Measurements from ENCODE around the gene ZMIZ1.
A peak's percentile ranks its signal among the peaks of the same experiment; 100 is the strongest.

Gene ZMIZ1

GRCh38 chr10:79192677-79193003, 123.9 kb downstream of the ZMIZ1 start:
- TF ChIP-seq CTCF (conservative IDR thresholded peaks at IDR 0.05; ENCODE audit: low read depth, low read length), result no peak
- no peak overlapping the region for H3K4me3 ChIP-seq (ENCODE audit: low read length)

DNA sequence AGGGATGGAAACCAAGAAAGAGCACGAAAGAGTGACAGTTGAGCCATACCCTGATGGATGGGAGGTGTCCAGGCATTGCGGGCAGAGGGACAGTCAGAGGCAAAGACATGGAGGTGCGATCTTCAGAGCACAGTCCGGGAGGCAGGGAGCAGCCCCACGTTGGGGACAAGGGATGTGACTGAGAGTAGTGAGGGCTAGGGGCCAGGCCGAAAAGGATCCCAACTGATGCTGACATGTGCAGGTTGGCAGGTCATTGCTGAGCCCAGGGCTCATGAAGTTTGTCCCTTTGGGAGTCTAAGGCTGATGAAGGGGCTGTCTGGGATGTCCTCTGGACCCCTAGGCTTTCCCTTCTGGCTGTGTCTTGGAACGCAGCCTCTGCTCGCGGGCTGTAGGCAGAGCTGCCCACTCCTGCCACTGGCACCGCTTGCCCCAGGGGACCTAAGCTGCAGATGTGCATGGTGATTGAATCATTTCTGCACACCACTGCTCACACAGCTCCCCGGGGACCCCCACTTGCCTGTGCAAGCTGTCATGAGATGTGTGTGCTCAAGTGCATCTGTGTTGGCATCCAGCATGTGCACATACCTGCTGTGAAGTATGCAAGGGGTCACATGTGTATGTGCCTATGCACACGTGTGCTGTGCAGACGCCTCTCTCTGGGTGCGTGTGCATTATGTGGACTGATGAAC, 125.1 kb downstream of the ZMIZ1 start:
- H3K4me3 ChIP-seq (ENCODE audit: low read length), result no peak overlapping the region
- no peak for DNase-seq (ENCODE audit: low read depth)
- no peak for TF ChIP-seq CTCF (conservative IDR thresholded peaks at IDR 0.05; ENCODE audit: low read depth, low read length)

More at GRCh38 chr10:79192677-79193003, 123.9 kb downstream of the ZMIZ1 start:
- DNase-seq (ENCODE audit: low read depth), result no peak

DNA sequence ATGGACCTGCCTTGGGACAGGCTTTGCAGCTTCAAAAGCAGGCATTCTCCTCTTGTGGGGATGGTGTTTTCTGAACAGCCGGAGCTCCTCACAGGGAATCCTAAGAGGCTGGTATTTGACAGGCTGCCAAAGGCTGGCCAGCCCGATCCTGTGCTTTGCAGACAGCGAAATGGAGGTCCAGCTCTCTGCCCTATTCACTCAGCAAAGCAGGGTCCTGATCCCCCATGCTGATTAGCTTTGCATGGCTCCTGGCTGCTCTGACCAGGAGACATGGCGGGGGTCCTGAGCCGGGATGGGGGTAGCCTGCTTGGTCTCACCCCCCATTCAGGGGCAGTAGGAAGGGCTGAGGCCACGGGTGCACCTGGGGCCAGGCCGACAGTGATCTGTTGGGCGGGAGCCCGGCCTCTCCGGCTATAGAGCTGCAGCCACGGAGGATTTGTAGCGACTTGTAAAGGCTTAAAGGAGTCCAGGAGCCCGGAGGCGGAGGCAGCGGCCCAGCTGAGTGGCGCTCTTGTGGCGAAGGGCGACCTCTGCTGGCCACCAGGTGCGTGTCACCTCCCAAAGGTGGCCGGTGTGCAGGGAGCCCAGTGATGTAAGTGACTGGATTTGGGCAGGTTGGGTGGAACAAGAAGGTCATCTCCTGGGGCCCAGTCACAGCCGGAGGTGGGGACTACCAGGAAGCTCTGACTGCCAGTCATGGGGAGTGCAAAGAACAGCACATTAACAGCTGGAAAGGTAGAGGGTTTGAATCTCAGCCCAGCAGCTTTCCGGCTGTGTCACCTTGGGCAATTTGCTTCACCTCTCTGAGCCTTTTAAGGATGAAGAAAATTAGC, 126.5 kb downstream of the ZMIZ1 start:
- TF ChIP-seq CTCF (conservative IDR thresholded peaks at IDR 0.05; ENCODE audit: low read depth, low read length), result peak; percentile 91
- H3K4me3 ChIP-seq (ENCODE audit: low read length), result no peak overlapping the region
- DNase-seq (ENCODE audit: low read depth), result peak; percentile 68

- TF ChIP-seq CTCF (conservative IDR thresholded peaks at IDR 0.05; ENCODE audit: low read depth, low read length), result peak; percentile 86
Observed at GRCh38 chr10:79196470-79197461, 128.0 kb downstream of the ZMIZ1 start.

DNA sequence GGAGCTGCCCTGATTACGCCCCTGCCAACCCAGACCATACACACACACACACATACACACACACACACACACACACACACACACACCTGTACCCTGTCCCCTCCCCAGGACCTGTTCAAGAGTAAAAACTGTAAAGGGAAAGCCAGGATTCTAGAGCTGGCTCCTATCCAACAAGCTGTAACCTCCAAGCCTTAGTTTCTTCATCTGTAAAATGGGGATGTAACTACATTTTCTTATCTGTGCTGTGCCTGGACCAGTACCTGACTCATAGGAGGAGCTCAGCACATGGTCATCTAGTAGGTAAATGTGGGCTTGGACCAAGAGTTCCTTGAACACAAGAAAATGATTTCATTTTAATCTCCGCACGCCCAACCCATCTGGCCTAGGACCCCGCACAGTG, 128.8 kb downstream of the ZMIZ1 start:
- TF ChIP-seq CTCF (conservative IDR thresholded peaks at IDR 0.05; ENCODE audit: low read depth, low read length), result no peak

More at GRCh38 chr10:79196470-79197461, 128.0 kb downstream of the ZMIZ1 start:
- no peak for DNase-seq (ENCODE audit: low read depth)
- no peak overlapping the region for H3K4me3 ChIP-seq (ENCODE audit: low read length)

DNA sequence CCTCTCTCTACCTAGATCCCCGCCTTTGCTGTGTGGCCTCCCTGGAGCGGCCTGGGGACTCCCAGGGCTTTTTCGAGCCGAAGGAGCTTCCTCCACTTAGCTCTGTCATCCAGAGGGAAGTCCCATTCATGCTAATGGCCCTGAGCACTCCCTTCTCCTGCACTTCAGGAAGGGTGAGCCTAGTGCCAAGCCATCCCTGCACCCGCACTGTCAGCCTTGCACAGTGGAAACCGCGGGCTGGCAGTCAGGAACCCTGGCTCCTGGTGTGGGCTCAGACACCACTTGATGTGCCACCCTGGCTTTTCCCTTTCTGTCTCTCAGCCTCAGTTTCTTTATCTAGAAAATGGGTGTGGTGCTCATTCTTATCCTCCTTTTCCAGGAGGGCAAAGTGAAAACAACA, 131.6 kb downstream of the ZMIZ1 start:
- no peak overlapping the region for H3K4me3 ChIP-seq (ENCODE audit: low read length)
- DNase-seq (ENCODE audit: low read depth), result no peak
- TF ChIP-seq CTCF (conservative IDR thresholded peaks at IDR 0.05; ENCODE audit: low read depth, low read length), result no peak

More for the DNA sequence above, 128.8 kb downstream of the ZMIZ1 start:
- H3K4me3 ChIP-seq (ENCODE audit: low read length), result no peak overlapping the region
- no peak for DNase-seq (ENCODE audit: low read depth)

Data from retinal pigment epithelial cell (primary cell).